Islet precursor cell (in vitro differentiated cells): ENCODE results near the gene SLC12A6.
A peak's percentile ranks its signal among the peaks of the same experiment; 100 is the strongest.
"Not testable (repeated sequence)": the region's sequence is repeated elsewhere in the genome, so short reads cannot be mapped to it uniquely, and the experiment has no call there.

Experiments
- DNase-seq: peaks from one replicate; pipeline ENCODE4 v3.0.0-alpha.2; 2018

Gene SLC12A6

DNA sequence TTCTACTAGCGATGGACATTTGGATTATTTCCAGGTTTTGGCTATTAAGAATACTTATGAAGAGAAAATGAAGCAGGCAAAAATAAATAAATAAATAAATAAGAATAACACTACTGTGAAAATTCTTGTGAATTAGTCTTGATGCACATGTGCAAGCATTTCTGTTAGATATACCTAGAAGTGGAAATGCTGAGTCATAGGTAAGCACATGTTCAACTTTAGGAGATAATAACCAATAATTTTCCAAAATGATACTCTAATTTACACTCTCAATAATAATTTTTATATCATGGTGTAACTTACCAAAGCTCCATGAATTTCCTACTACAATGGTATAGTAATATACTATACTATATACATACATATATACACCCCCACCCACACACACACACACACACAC is 89.4 kb downstream of the SLC12A6 start:
- no peak for DNase-seq

DNA sequence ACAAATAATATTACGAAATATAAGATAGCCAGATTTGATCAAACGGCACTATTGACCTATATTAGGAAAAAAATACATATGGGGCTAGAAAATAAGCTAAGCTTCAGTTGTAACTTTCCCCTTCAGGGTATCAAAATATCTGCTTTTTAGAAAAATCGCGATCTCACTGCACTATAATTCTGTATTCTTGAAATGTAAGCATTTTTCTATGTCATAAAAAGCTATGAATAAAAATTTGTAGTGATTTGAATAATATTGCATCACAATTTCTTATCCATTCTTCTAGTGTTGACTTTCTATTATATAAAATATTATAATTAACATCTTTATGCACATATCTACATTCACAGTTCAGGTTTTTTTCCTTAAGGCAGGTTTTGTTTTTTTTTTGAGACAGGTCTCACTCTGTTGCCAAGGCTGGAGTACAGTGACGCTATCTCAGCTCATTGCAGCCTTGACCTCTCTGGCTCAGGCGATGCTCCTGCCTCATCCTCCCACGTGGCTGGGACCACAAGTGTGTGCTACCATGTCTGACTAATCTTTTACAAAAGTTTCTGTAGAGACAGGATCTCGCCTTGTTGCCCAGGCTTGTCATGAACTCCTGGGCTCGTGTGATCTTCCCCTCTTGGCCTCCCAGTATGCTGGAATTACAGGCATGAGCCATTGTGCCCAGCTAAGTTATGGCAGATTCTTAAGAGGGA is 91.2 kb downstream of the SLC12A6 start:
- DNase-seq, result no peak

DNA sequence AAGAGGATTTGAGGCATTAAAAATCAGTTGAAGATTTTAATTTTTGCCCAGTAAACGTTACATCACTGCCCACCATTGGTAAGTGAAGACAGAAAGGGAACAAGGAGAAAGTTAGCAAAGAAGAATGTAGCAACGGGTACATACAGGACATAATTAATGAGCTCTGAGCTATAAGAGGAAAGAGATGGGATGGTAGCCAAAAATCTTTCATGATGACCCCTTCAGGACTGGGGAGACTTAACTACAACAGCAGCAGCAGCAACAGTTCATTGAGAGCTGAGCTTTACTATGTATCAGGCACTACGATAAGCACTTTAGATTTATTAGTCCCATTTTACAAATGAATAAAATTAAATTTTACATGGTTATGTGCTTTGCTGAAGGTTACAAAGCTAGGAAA is 94.4 kb downstream of the SLC12A6 start:
- DNase-seq, result no peak

DNA sequence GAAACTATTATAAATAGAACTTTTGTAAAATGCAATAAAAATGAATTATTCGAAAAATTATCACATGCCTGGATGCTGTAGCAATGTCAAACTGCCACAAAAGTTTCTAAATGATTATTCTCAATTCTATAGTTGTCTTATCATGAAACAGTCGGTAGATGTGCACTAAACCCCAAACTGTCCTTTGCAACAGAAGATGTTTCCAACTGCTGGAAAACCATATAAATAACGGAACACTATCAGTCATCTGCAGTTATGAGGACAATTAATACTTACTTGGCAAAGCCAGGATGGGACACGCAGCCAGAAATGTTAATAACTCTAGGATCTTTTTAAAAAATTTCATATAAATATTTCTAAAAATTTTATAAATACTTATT is 95.3 kb downstream of the SLC12A6 start:
- DNase-seq, result no peak

DNA sequence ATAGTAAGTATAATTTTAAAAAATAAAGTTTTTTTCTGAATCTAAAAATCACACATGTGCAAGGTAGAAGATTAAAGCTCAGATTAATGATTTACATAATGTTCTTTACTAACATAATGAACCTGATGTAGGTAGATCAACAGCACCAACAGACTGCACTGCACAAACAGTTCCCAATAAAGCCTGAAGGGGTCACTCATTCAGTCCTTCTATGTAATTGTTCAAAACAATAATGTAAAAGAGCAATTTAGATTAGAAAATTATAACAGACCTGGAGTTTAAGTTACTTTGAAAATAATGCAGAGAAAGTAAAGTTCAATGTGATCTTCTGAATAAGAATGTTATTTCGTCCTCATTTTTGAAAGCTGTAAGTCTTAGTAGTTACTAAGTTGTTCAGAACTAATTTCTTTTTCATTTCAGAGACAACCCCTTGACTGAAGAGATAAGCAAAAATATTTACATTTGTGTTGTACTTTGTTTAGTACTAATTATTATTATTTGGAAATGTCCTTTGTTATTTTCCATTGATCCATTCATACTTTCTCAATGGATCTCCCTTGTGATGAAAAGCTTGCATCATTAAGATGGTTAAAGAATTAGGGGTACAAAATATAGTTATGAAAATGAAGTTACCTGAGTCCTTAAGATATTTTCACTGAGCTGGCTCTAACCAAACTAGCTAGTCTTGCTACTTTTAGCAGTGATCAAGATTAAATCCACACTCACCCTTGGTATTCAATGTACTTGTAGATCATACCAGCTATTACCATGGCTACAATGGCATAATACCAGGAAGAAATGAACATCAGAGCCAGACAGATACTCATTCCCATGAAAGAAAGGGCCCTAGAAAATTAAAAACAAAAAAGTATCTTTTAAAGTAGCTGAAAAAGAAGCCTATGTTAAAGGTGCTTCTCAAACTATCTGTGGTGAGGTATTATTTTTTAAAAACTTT is 95.9 kb downstream of the SLC12A6 start:
- DNase-seq, result no peak

DNA sequence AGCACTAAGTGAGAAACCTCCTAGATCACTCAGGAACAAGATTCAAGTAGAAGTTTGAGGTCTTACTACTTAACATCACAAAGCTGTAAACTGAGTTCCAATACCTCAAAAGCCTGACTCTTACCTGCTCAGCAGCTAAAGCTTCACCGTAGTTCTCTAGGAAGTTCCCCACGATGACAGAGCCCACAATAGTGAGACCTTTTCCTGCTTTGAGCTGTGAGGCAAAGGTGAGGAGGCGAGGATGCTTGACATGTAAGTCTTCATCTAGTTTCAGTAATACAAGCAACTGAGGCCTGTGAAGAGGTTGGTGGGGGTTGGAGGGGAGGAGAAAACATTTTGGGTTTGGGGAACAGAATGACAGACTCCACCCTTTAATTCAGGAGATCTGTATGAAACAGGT is 97.0 kb downstream of the SLC12A6 start:
- no peak for DNase-seq

DNA sequence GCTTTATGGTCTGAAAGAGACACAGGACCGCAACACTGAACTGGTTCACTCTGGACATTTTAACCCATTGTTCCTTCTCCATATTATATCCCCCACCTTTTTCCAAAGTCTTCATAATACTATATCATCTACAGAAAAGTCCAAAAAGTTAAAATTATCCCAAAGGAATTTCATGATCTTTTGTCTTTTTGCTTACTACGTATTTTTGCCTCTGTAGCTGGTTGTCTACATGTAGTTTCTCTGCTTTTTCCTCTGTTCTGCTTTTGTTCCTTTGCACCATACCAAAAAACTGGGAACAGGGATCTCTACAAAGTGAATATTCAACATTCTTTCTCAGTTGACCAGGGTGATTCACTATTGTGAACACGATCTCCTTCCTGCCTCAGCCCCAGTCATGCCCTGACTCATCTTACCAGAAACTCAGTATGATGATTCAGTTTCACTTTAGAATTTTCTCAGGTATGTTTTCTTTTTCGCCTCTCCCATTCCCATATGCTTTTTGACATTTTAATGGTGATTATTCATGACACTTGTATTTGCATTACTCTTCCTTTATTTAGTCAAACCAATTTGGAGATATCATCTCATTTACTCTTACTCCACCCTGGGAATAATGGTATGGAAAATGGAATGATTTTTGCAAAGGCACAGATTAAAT is 98.3 kb downstream of the SLC12A6 start:
- DNase-seq, result peak; percentile 58

DNA sequence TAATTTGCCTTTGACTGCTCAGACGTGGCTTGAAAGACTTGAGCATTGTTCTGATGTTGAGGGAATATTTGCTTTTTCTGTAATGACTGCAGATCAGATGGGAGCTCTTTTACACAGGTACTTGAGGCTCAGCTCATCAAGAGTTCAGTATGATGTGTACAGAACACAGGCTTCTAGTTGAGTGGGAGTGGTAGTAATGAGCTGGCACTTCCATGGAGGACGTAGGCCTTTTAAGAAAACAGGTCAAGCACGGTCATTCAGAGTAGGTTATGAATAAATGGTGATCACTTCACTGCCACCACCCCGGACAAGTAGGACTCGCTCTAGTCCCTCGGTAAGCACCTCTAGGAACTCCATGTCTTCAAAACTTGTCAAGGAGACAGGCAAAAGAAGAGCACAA is 104.0 kb downstream of the SLC12A6 start:
- DNase-seq, result no peak

DNA sequence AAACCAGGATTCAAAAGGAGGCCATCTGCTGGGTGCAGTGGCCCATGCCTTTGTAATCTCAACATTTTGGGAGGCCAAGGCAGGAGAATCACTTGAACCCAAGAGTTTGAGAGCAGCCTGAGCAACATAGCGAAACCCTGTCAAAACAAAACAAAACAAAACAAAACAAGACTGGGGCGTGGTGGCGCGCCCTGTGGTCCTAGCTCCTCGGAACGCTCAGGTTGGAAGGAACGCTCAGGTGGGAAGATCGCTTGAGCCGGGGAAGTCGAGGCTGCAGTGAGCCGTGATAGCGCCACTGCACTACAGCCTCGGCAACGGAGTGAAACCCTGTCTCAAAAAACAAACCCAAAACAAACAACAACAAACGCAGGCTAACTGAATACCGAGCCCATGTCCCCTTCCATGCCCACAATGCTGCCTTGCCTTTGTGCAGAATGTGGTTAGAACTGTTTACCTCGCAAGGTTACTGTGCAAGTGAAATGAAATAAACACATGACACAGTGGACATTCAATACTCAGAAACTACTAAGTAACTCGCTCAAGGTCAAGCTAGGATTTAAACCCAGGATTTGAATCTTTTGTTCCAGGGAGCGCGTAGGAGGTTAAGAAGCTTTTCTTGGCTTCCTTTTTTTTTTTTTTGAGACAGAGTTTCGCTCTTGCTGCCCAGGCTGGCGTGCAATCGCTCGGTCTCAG is 113.5 kb downstream of the SLC12A6 start:
- no peak for DNase-seq

DNA sequence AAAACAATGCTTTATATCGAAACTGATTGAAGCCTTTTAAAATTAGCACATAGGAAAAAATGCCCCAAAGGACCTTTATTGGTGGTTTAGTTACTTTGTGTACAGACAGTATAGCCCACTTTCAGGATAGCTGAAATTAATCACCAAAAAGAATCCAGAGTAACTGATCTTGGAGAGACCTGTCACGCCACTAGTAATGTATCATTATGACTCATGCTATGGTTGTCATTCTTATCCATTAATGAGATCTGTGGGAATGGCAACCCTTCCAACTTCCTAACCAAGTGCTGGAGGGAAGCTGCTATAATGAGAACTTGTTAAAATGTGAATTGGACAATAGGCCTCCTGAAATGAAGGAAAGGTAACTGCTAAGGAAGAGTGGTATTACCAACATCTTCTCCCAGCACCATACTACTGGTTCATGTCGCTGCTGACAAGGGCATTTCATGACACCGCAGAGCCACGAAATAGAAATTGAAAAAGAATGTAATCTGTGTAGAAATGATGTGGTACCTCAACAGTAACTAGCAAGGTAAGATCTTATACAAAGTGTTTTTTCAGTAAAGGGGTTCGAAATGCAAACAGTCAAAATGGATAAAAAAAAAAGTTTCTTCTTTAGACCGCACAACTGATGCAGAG is 119.9 kb downstream of the SLC12A6 start:
- no peak for DNase-seq

DNA sequence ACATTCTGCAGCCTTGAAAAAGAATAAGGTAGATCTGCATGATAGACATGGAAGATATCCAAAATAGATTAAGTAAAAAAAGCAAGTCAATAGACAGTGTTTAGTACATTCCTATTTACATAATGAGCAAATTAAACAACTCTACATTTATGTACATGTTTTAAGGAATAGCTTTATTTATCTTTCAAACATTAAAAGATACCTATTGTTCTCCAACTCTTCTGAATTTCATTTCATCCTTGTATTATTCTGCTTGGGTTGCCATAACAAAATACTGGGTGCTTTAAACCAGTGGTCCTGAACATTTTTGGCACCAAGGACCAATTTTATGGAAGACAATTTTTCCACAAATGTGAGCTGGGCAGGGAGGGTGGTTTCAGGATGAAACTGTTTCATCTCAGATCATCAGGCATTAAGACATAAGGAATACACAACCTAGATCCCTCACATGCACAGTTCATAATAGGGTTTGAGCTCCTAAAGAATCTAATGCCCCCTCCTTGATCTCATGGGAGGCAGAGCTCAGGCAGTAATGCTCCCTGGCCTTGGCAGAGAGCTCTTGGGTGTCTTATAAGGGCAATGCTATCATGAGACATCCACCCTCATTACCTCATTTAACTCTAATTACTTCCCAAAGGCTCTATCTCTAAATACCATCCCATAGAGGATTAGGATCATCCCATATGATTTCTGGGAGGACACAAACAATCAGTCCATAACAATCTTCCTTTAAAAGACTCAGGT is 120.9 kb downstream of the SLC12A6 start:
- no peak for DNase-seq

DNA sequence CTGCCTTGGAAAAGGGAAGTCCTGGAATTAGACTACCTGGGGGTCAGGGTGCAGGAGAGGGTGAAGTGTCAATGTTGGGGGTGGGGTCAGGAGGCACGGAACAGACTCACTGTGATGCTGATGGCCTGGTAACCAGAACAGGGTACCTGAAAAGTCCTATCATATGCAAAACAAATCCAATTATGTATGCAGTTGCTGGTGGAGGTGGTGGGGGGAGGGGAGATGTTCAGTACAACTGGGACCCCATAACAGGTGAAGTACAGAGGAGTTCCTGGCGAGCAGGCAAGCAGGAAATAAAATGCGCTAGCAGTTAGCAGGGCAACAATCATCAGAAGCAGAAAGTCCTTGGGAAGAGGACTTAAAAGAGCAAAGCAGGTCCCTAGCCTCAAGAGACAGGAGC is 123.4 kb downstream of the SLC12A6 start:
- no peak for DNase-seq

DNA sequence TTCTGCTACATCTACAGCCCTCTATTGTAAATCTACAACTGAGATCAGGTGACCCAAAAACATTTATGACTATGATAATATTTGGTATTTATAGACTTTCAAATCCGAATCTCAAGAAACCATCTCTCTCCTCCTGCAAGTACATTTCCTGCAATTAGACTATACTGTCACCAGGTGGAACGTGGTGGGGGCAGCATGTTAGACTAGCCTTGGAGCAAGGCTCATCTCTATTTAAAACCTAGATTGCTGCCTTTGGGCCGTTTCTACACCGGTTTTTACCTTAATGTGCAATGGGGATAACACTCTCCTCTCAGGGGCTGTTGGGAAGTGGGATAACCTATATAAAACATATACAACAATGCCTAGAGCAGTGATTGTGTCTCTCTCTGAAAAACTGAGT is 123.9 kb downstream of the SLC12A6 start:
- no peak for DNase-seq

DNA sequence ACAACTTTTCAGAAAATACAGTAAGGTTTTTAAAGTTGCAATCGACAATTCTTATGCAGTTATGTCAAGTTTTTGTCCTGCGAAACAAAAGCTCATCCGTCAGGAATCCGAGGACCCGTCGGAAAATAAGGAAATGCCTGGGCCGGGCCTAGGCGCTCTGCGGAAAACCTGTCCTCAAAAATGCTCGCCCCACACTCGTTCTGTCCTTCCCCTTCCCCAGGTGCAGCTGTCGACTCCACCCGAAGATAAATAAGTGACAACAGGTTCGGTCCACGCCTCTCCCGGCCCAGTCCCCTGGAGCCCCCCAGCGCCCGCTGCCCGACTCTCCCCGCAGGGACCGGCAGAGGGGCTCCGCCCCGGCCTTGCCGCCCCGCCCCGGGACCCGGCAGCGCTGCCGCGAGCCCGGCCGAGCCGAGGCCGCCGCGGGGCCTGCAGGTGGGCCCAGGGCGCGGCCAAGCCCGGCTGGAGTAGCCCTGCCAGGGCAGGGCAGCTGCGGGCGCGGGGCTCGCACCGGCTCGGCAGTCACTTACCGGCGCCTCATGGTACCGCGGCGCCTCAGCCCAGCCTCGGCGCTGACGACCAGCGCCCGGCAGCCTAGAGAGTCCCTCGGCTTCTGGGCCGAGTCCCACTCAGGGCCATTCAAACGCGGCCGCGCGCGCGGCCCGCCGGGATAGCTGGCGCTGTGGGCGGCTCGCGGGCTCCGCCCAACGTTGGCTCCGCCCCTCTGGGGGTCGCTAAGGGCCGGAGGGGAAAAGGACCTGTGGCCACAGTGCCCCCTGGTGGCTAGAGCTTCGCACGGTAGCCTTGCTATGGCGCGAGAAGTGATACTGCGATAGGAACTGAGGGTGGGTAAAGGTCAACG is 127.9 kb downstream of the SLC12A6 start, which contains the start of gene KATNBL1:
KATNBL1 (minus strand) TSS at position 676 of the 862 bp plus-strand sequence. CDS start 46,420 bp downstream, outside the sequence.
- DNase-seq, result peak; percentile 97

DNA sequence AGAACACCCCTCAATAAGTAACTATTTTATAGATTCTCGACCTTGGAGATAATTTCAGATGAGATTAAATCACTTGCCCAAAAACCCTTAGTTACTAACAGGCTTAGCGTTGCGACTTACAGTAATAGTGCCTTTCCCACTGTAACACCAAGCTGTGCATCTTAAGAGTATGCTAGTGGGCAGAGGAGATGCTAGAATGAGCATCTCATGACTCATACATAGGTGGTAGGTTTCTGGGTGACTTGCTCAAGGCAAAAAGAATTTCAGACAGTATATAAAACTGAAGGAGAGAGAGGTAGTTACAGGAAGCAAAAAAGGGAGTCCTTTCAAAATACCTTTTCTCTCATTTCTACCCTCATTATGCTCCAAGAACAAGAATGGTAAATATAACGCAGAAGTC is 131.6 kb downstream of the SLC12A6 start:
- no peak for DNase-seq

DNA sequence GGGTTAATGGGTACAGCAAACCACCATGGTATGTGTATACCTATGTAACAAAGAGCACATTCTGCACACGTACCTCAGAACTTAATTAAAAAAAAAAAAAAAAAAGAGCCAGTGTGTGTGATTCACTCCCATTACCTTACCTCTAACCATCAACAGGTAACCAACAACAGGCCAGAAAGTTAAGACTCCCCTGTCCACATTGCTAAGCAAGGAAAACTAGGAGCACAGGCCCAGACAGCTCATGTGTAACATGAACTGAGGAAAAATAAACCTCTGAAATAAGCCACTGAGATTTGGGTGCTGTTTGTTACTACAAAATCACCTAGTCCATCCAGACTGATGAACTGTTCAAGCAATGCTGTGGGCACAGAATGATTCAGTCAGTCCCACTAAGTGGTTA is 133.6 kb downstream of the SLC12A6 start:
- no peak for DNase-seq

DNA sequence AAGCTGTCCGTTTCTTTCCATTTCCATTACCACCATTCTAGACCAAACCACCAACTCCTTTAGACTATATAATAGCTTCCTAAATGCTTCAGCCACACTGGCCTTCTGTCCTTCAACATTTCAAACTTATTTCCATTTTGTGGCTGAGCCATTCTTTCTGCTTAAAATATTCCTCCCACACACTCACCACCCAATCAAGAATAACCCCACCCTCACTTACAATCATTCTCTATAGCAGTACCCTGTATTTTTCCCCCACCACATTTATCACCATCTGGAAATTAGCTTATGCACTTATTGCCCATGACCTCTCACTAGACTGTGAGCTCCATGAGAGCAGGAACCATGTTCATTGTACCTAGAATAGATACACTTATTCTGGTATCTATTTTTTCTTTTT is 134.3 kb downstream of the SLC12A6 start:
- no peak for DNase-seq

DNA sequence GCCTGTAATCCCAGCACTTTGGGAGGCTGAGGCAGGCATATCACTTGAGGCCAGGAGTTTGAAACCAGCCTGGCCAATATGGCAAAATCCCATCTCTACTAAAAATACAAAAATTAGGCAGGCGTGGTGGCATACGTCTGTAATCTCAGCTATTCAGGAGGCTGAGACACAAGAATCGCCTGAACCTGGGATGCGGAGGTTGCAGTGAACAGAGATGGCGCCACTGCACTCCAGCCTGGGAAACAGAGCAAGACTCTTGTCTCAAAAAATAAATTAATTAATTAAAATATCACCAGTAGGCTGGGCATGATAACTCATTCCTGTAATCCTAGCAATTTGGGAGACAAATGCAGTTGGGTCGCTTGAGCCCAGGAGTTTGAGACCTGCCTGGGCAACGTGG is 144.3 kb downstream of the SLC12A6 start:
- not testable (repeated sequence) for DNase-seq

DNA sequence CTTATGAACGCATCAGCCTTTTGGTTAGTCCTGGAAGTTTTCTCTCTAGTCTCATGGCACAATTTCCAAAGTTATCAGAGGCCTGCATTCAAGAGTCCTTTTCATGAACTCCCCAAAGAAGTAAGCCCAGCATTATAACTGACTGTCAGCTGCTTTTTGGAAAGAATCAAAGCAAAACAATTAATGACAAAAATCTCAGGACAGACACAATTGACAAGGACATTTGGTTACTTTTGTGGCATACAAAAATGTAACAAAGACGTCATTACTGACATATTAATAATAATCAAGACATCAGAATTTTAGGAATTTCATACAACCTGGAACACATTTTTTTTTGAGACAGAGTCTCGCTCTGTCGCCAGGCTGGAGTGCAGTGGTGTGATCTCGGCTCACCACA is 148.9 kb downstream of the SLC12A6 start:
- DNase-seq, result no peak

DNA sequence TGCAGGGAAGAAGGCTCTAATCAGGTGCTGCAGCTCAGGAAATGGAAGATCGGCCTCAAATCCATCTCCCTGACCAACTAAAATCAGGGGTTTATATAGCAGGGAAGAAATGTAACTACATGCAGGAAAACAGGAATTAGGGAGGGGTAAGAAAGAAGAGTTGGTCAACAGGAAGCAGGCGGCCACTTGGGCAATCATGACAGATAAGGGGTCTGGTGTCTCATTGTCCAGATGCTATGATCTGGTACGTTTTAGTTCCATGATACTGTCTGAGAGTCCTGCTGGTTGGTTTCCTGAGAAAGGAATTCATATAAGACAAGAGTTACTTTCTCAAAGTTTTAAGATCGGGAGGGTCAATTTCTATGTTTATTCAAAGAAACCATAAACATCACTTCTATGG is 151.9 kb downstream of the SLC12A6 start:
- no peak for DNase-seq

DNA sequence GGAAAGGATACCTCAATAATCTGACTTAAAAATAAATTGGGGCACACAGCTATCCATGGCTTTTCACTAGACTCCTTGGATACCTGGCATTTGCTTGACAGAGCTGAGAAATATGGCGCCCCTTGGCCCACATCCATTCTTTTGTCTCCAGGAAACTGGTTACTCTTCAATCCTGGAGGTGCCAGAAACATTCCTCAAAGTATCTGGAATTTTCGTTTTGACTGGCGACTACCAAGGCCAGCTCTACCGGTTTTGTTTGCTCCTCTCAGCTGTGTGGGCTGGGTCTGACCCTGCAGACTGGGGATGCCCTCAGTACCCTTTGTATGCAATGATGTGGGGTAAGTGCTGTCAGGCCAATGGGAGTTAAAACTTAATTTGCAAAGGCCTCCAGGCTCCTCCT is 154.6 kb downstream of the SLC12A6 start:
- peak; percentile 91 for DNase-seq
